NCI-H345 (cell line): ENCODE measurements around the gene MARS2.
"Not testable (repeated sequence)": the region's sequence is repeated elsewhere in the genome, so short reads cannot be mapped to it uniquely, and the experiment has no call there.

Source experiments
- DNase-seq: peaks from one replicate; lab custom pipeline; 2025; lab: John Stamatoyannopoulos, UW

The MARS2 gene

GRCh38 chr2:197706839-197707207 is 1.7 kb downstream of the MARS2 start:
- DNase-seq: no peak

GRCh38 chr2:197707316-197708213 is 2.4 kb downstream of the MARS2 start:
- DNase-seq: peak; percentile 42

- no peak for DNase-seq
Measured at GRCh38 chr2:197708331-197708730, 3.2 kb downstream of the MARS2 start.

- not testable (repeated sequence) for DNase-seq
Measured at GRCh38 chr2:197709140-197709539, 4.0 kb downstream of the MARS2 start.

- DNase-seq: no peak
Measured at GRCh38 chr2:197710424-197711042, 5.4 kb downstream of the MARS2 start.

- DNase-seq: no peak
Measured at GRCh38 chr2:197711578-197711977, 6.4 kb downstream of the MARS2 start.

GRCh38 chr2:197713271-197713670 is 8.1 kb downstream of the MARS2 start:
- DNase-seq: no peak

GRCh38 chr2:197717863-197718262 is 12.7 kb downstream of the MARS2 start:
- no peak for DNase-seq

- DNase-seq: no peak
Measured at GRCh38 chr2:197727011-197727410, 21.8 kb downstream of the MARS2 start.

- not testable (repeated sequence) for DNase-seq
Measured at GRCh38 chr2:197728555-197729544, 23.7 kb downstream of the MARS2 start.

GRCh38 chr2:197740200-197740599 is 35.0 kb downstream of the MARS2 start:
- no peak for DNase-seq
